Measurements from ENCODE around the gene WDR90. TPM values are rescaled to one million over a fixed set of nuclear protein-coding genes. Genes with fewer than 3 reads are reported as not detected.
"Not testable (repeated sequence)": the region's sequence is repeated elsewhere in the genome, so short reads cannot be mapped to it uniquely, and the experiment has no call there.

The WDR90 gene
- total RNA-seq, 1 donor from 2014 or later, result 33.3 TPM

DNA sequence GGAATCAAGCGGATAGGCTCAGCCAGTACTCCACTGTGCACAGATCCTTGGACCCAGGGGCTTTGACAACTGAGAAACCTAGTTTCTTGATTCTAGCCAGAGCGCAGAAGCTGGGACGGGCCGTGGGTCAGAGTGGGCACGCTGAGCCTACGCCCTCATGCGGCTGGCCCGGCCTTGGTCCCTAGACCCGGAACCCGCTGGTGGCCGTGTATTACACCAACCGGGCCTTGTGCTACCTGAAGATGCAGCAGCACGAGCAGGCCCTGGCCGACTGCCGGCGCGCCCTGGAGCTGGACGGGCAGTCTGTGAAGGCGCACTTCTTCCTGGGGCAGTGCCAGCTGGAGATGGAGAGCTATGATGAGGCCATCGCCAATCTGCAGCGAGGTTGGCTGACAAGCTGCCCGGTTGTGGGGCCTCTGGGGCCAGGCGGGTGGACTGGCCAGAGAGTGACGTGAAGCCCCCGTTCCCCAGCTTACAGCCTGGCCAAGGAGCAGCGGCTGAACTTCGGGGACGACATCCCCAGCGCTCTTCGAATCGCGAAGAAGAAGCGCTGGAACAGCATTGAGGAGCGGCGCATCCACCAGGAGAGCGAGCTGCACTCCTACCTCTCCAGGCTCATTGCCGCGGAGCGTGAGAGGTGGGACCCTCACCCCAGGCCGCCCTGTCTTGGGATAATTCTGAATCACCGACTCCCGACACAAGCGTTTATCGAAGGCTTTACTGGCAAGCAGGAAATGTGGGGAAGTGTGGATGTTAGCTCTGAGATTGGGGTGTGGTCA, 32.0 kb downstream of the WDR90 start:
- intact Hi-C loops (cut with DNase I), result no loop called here
- no peak for DNase-seq (ENCODE audit: low spot score)
- no peak for ATAC-seq

DNA sequence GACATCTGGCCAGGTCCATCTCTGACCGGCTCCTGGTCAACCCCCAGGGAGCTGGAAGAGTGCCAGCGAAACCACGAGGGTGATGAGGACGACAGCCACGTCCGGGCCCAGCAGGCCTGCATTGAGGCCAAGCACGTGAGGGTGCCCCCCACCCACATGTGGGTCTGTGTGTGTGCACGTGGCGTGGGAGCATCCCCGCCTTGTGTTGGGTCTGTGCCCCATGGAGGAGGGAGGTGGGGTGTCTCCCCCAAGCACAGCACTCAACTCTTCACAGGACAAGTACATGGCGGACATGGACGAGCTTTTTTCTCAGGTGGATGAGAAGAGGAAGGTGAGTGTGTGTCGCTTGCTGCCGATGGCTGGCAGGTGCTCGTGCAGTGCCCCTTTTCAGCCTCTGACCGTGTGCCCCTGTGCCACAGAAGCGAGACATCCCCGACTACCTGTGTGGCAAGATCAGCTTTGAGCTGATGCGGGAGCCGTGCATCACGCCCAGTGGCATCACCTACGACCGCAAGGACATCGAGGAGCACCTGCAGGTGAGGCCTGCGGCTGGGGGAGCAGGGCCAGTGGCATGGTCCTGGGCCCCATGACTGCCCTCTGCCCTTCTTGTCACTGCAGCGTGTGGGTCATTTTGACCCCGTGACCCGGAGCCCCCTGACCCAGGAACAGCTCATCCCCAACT, 32.7 kb downstream of the WDR90 start:
- intact Hi-C loops (cut with DNase I), result no loop called here
- no peak for ATAC-seq
- DNase-seq (ENCODE audit: low spot score), result no peak

DNA sequence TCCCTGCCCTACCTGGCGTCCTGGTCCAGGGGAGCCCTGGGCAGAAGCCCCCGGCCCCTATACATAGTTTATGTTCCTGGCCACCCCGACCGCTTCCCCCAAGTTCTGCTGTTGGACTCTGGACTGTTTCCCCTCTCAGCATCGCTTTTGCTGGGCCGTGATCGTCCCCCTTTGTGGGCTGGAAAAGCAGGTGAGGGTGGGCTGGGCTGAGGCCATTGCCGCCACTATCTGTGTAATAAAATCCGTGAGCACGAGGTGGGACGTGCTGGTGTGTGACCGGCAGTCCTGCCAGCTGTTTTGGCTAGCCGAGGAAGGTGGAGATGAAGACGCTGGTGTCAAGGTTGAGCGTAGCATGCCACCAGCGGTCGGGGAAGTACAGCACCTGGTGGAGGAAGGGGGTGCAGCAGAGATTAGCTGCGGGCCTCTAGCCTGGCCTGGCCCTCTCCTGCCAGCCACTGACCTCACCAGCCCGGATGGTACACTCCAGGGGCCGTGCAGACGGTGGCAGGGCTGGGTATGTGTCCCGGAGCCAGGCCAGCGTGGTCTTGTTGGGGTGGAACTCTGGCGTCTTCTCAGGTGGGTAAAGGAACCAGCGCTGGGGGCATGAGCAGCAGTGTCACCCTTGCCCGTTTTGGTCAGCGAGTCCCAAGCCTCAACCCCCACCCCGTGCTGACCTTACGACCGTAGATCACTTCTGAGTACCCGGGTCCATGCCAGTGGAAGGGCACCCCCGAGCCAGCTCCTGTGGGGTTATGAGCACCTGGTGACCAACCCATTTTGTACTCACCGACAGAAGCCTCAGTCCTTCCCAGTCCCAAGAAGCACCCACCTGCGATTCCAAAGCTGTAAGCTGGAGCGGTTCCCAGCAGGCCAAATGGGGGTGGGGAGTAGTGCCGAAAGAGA, 33.6 kb downstream of the WDR90 start:
- no peak for ATAC-seq
- no peak for DNase-seq (ENCODE audit: low spot score)
- intact Hi-C loops (cut with DNase I), result no loop called here

DNA sequence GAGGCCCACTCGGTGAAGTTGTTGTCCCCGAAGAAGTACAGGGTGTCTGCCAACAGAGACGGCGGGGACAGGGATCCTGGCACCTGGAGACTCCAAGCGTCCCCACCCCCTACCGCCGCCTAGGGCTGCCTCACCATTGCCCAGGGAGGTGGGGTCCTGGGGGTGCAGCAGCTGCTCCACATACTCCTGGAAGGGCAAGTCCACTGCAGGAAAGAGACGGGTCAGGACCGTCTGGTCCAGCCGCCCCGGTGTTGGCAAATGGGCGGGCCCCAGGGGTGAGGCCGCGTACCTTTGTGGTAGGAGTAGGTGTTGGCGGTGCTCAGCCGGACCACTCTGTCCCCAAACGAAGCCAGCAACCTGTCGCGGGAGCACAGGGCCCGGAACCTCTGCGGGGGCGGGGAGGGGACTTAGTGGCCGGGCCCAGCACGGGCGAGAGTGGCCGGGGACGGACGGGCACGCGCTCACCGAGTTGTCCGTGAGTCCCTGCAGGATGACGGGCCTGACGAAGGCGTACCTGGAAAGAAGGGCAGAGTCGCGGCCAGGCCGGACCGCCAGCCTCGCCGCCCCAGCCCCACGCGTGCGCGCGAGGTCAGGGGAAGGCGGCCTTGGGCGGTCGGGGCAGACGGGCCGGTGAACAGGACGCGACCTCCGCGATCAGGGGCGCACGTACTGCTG, 34.4 kb downstream of the WDR90 start:
- ATAC-seq, result no peak

DNA sequence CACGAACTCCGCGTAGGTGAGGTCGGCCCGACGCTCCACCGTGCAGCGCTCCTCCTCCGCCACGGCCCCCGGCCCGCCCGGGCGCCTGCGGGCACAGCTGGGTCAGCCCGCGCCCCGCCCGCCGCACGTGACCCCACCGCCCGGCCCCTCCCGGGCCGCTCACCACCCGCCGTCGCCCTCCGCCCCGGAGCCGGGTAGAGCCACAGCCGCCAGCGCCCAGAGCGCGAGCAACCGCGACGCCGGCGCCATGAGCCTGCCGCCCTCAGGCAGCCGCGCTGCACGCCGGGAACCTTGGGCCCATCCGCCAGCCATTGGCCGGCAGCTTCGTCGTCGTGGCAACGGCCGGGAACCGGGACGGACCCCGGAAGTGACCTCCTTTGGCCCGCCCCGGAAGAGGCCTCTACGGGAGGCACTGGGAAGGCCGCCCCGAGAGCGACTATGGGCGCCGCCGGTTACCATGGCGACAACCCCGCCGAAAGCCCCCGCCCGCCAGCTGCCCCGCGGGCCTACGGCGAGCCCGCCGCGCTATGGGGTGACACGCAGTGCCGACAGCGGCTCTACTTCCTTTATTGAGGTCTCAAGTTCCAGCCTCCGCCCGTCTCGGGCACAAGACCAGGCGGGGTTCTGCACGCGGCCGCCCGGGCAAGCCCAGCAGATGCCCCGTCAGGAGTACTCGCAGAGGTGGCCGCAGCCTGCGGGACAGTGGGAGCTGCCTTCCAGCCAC, 35.1 kb downstream of the WDR90 start, which contains the start of gene JMJD8:
JMJD8 (minus strand) TSS at position 264 of the 724 bp plus-strand sequence; CDS start at position 249, 15 bp downstream.
- ATAC-seq (peak; percentile 84), DNase-seq (ENCODE audit: low spot score) (peak; percentile 99)
- intact Hi-C loops (cut with DNase I), result no loop called here

More for the DNA sequence above, 34.4 kb downstream of the WDR90 start:
- DNase-seq (ENCODE audit: low spot score), result no peak
- intact Hi-C loops (cut with DNase I), result no loop called here

DNA sequence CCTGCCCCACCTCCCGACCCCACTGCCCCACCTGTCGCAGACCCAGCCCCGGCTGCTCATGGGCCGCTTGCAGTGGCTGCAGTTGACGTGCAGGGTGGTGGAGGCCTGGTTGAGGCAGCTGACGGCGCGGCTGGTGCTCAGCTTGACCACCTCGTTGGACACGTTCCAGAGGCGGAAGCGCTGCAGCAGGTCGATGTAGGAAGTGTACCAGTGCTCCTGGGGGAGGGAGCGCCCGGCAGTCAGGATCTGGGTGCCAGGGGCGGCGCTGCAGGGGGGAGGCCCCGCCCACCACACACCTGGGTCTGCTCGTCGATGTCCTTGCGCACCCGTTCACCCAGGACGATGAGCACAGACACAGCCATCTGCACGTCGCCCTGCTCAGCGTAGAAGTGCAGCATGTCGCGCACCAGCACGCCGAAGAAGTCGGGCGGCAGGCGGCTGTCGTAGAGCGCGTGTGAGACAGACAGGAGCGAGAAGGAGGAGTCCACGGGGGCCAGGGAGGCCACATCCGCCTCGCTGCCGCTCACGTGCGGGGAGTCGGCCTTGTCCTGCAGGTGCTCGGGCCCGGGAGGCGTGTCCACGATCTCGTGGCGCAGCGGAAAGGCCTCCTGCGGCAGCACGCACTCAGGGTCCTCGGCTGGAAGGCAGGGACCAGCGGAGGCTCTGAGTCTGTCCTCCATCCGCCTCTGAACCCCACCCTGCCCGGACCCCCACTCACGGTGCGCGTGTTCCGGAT, 36.0 kb downstream of the WDR90 start:
- no peak for ATAC-seq

DNA sequence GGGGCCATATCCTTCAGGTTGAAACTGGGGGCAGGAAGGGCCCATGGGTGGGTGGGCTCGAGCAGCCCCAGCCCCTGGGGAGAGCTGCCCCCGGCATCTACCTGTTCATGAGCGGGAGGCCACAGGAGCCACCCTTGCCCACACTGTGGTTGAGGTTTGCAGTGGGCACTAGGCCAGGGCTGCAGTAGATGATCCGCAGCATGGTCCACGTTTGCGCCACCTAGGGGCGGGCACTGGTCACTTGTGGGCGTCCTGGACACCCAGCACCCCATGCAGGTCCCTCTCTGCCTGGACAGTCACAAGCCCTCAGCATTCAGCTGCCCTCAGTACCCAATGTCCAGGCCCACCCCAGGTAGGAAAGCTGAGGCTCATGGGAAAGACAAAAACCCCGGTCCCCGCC, 36.8 kb downstream of the WDR90 start:
- no peak for ATAC-seq
- intact Hi-C loops (cut with DNase I), result no loop called here
- DNase-seq (ENCODE audit: low spot score), result no peak

More for the DNA sequence above, 36.0 kb downstream of the WDR90 start:
- intact Hi-C loops (cut with DNase I), result no loop called here
- DNase-seq (ENCODE audit: low spot score), result no peak

DNA sequence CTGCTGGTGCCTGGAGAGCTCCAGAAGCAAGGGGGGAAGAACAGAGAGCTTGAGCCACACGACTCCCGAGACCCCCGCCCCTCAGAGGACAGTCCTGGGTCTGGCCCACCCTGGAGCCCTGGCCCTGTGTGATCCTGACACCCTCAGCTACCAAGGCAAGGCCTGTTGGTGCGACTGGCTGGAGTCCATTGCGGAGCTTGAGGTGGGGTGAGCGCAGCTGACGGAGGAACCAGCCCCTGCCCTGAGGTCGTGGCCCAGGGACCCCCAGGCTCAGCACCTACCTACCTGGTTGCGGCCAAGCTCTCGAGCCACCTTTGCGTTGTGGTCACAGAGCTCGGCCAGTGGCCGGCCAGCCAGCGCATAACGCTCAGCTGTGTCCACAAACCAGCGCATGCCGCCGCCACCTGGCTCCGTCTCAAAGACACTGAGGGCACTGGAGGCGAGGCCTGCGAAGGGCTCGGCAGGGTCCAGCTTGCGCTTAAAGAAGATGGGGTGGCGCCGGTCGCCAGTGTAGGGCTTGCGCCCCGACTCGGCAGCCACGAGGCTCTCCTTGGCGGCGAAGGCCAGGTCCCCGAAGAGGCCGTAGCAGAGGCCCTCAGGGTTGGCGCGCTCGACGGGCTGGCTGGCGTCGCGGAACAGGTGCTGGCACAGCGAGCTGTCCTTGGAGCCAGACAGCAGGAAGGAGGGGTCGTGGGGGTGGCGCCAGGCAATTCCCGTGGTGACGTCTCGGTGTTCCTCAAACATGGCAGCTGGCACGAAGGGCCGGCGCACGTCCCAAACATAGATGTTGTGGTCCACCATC, 37.5 kb downstream of the WDR90 start:
- ATAC-seq, result no peak
- intact Hi-C loops (cut with DNase I), result no loop called here

DNA sequence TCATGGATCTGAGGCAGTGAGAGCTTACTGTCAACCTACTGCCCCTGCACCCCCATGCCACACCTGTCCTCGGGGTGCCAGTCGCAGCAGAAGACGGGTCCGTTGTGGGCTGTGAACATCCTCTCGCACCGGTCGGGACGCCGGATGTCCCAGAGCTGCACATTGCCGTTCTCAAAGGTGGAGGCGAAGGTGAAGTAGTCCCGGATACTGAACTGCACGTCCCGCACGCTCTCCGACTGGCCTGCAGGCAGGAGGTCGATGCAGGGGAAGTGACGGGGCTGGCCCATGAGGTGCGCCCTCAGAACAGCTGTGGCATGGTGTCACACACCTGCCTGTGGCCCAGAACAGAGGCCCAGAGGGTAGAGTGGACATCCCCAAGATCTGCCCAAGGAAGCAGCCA, 38.3 kb downstream of the WDR90 start:
- no peak for ATAC-seq
- intact Hi-C loops (cut with DNase I), result no loop called here
- DNase-seq (ENCODE audit: low spot score), result no peak

More for the DNA sequence above, 37.5 kb downstream of the WDR90 start:
- DNase-seq (ENCODE audit: low spot score), result no peak

DNA sequence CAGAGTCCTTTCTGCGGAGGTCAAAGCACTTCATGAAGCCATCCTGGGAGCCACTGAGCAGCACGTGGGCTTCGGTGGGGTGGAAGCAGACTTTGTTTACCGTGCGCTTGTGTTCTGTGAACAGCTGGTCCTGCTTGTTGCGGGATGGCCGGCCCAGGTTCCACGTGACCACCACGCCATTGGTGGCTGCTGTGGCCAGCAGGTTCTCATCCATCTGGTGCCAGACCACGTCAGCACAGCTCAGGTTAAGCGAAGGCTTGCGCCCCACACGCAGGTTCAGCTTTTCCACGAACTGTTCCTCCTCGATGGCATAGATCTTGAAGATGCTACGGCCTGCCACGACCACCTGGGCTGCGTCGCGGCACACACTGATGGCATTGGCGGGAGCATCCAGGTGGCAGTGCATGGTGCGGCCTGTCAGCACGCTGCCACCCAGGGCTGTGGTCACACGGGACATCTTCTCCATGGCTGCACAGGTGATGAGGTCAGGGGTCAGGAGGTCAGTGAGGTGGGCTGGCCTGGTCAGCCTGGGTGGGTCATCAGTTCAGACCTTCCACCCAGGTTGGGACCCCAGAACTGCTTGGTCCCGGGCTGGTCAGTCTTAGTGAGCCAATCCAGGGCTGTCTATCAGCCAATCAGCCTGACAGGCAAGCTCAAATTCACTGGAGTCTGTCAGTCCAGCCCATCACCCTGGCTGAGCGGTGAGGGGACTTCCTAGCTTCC, 40.2 kb downstream of the WDR90 start:
- ATAC-seq (no peak), DNase-seq (ENCODE audit: low spot score) (no peak)
- intact Hi-C loops (cut with DNase I), result no loop called here

DNA sequence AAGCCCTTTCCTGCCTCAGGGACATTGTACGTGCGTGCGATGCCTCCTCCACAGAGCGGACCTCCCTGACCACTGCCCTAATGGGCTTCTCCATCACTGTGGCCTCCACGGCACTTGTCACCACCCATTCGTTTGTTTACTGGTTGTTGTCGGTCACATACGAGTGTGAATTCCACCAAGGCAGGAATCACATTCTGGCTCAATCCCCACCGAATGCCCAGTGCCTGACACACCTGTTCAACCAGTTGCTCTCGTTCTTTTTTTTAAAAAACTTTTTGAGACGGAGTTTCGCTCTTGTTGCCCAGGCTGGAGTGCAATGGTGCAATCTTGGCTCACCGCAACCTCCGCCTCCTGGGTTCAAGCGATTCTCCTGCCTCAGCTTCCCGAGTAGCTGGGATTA, 42.1 kb downstream of the WDR90 start:
- DNase-seq (ENCODE audit: low spot score); intact Hi-C loops (cut with DNase I); ATAC-seq: not testable (repeated sequence)

DNA sequence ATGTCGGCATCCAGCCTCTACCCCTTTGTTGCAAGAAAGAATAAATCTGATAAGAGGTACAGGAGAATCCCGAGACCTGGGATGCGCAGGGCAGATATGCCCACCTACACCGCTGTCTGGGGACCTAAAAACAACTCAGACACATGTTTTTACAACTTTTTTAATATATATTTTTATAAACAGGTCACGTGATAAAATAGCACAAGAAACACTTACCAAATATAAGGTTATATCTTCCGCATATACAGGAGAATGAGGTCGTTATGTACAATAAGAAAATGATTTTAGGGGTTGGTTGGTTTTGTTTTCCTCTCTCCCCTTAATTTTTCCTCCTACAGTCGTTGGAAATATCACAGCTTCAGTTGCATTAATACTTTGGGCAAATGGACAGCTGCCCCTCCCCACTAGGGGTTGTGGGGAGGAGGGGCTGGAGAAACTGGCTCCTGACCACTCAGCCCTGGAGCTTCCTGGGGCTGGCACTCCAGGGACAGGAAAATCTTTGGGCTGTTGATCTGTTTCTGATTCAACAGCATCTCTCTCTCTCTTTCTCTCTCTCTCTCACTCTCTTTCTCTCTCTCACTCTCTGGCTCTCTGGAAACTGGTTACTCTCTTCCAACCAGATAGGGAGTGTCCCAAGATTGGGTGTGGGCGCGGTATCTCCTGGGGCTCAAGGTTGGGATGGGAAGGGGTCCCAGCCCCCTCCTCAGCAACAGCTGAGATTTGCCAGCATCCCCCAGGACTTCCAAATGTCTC, 43.4 kb downstream of the WDR90 start:
- DNase-seq (ENCODE audit: low spot score), result no peak
- ATAC-seq, result no peak
- intact Hi-C loops (cut with DNase I), result no loop called here

DNA sequence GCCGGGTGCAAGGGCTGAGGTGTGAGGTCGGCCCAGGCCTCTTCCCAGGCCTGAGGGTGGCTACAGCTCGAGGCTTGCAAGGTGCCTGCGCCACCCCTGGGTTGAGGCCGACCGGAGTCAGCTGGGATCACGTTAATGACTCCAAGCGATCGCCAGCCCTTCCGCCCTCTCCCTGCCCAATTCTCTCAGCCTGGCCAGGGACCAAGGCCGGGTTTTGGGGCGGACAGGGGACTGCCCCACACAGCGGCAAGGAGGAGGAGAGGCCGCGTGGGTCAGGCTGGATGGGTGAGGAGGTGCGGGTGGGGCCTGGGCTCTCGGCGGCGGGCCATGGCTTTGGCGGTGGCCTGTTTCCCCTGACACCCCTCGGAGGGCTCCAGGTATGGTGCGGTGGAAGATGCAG, 44.2 kb downstream of the WDR90 start:
- ATAC-seq (no peak), DNase-seq (ENCODE audit: low spot score) (no peak)
- intact Hi-C loops (cut with DNase I), result no loop called here

DNA sequence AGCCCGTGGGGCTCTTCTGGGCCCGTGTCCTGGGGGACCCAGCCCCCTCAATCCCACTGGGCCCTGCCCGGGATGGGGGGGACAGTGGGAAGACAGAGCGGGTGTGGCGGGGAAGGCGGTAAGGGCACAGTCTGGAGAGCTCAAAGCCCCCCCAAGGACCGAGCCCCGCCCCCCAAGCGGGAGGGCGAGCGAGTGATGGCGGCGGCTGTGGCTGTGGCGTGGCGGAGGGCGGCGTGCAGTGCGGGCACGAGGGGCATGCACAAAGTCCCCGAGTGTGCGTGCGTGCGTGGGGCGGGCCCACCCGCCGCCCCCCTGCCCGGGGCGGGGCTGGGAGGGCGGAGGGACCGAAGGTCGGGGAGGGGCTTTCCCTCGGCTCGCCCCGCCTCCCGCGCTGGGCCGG, 44.6 kb downstream of the WDR90 start:
- ATAC-seq (no peak), DNase-seq (ENCODE audit: low spot score) (no peak)
- intact Hi-C loops (cut with DNase I), result no loop called here

DNA sequence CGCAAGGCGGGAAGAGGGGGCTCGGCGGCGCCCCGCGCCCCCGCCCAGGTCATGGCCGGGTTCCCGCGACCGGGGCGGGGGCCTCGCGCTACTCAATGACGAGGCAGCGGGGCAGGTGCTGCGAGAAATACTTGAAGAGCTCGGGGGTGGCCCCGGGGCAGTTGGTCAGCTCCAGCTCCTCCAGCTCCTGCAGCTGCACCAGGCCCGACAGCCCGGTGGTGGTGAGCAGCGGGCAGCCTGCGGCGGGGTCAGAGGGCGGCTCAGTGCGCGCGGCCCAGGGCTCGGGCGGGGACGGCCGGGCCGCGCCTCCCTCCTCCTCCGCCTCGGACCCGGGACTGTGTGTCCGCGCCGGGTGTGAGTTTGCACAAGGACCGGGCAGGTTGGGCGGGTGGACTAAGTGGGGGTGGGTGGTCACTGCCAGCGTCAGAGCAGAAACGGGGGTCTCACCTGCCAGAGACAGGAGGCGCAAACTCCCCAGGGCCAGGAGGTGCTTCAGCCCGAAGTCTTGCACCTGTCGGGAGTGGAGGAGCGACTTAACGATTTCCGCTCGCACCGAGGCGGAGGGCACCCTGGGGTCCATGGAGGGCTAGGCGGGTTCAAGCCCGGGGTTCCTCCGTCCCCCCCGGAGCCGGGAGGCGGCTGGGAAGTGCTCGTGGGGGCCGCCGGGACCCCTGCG, 45.2 kb downstream of the WDR90 start:
- no peak for ATAC-seq
- DNase-seq (ENCODE audit: low spot score), result no peak
- intact Hi-C loops (cut with DNase I), result no loop called here

Data from sciatic nerve (tissue), 2 donors.